HepG2 (cell line): ENCODE data around the gene SLC29A3.

Source experiments
- ARID2 ChIP-seq: sonication (generic); formaldehyde crosslinking; IDR thresholded peaks from 2 replicates; pipeline ENCODE4 v1.8.1; 2022; ENCODE audit warnings: mild to moderate bottlenecking, missing genetic modification reagents, borderline replicate concordance
- CHD2 ChIP-seq: IDR thresholded peaks from 2 replicates; pipeline ENCODE4 v1.6.1; 2011; ENCODE audit warnings: low read depth, low read length, improper control_type of control experiment
- CTCF ChIP-seq: sonication (generic); formaldehyde crosslinking; IDR thresholded peaks from 2 replicates; pipeline ENCODE4 v1.5.0; 2020; ENCODE audit warnings: mild to moderate bottlenecking, missing genetic modification reagents, moderate library complexity
- HOXA9 ChIP-seq: sonication (generic); formaldehyde crosslinking; IDR thresholded peaks from 2 replicates; pipeline ENCODE4 v1.8.1; 2022; ENCODE audit warnings: missing genetic modification reagents, mild to moderate bottlenecking, moderate library complexity, borderline replicate concordance
- POLR2A ChIP-seq, 2 experiments: IDR thresholded peaks; 2 replicates each; pipeline ENCODE4 v1.6.1; 2011; ENCODE audit warnings: low read depth in 2 of 2, low read length in 2 of 2, mild to moderate bottlenecking in 1 of 2, moderate library complexity in 1 of 2; ENCODE audit not compliant: insufficient read depth in 1 of 2
- RELA ChIP-seq: sonication (generic); formaldehyde crosslinking; IDR thresholded peaks from 2 replicates; pipeline ENCODE4 v1.4.0; 2020; ENCODE audit warnings: missing genetic modification reagents
- SP1 ChIP-seq, 2 experiments: fragments of 450-650 bp in 1 of 2; sonication (generic) in 1 of 2; formaldehyde crosslinking in 1 of 2; IDR thresholded peaks; 2 replicates each; pipeline versions ENCODE4 v1.4.0 to v1.6.1; 2016 to 2020; ENCODE audit warnings: missing genetic modification reagents in 1 of 2
- YY1 ChIP-seq: IDR thresholded peaks from 2 replicates; pipeline ENCODE4 v1.6.1; 2011; ENCODE audit warnings: low read length, low read depth, moderate library complexity, mild to moderate bottlenecking; ENCODE audit not compliant: insufficient read depth, insufficient replicate concordance
- ZBTB40 ChIP-seq, 2 experiments: fragments of 450-650 bp in 1 of 2; sonication (generic) in 1 of 2; formaldehyde crosslinking in 1 of 2; IDR thresholded peaks; 2 replicates each; pipeline versions ENCODE4 v1.6.1 to v1.8.0; 2016 to 2022; ENCODE audit warnings: antibody characterized with exemption in 1 of 2, mild to moderate bottlenecking in 1 of 2, missing genetic modification reagents in 1 of 2

GRCh38 chr10:71362141-71362540 is 43.1 kb downstream of the SLC29A3 start:
- no peak for TF ChIP-seq POLR2A (IDR thresholded peaks at IDR 0.05; ENCODE audit: insufficient read depth in 1 of 2, low read depth in 2 of 2, low read length in 2 of 2)
- no peak for TF ChIP-seq CHD2
- TF ChIP-seq YY1: no peak
- TF ChIP-seq HOXA9: no peak
- no peak for TF ChIP-seq RELA
- TF ChIP-seq ARID2: no peak
- TF ChIP-seq SP1 (IDR thresholded peaks at IDR 0.05): no peak
- TF ChIP-seq SP1 (CRISPR knock-in tag; IDR thresholded peaks at IDR 0.05): no peak
- TF ChIP-seq ZBTB40 (IDR thresholded peaks at IDR 0.05): no peak
- TF ChIP-seq ZBTB40 (CRISPR knock-in tag; IDR thresholded peaks at IDR 0.05): no peak
- TF ChIP-seq CTCF (CRISPR knock-in tag): no peak
